Kasumi-1 (cell line): ENCODE results near the gene GAGE12G.
"Not testable (repeated sequence)": the region's sequence is repeated elsewhere in the genome, so short reads cannot be mapped to it uniquely, and the experiment has no call there.

Experiments
- DNase-seq, 2 experiments: peaks; one replicate each; lab custom pipeline; 2025; lab: John Stamatoyannopoulos, UW

The GAGE12G gene, protein sequence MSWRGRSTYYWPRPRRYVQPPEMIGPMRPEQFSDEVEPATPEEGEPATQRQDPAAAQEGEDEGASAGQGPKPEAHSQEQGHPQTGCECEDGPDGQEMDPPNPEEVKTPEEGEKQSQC

DNA sequence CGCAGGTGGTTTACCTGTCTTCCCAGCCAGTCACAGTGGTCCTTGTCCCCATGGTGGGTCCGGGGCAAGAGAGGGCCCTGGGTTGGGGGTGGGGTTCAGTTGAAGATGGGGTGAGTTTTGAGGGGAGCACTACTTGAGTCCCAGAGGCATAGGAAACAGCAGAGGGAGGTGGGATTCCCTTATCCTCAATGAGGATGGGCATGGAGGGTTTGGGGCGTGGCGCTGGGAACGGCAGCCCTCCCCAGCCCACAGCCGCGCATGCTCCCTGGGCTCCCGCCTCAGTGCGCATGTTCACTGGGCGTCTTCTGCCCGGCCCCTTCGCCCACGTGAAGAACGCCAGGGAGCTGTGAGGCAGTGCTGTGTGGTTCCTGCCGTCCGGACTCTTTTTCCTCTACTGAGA, at the start of gene GAGE12G:
TSS of gene GAGE12G (plus strand) at position 301 of the 400 bp plus-strand sequence. CDS start 1,155 bp downstream, outside the sequence.
- not testable (repeated sequence) for DNase-seq

GRCh38 chrX:49531877-49532276, 38.3 kb upstream of the GAGE12G start, which contains the start of gene GAGE12C:
TSS of gene GAGE12C (plus strand) at chrX:49532177. CDS start at chrX:49533332, 1,155 bp downstream.
- DNase-seq, result not testable (repeated sequence)

GRCh38 chrX:49541433-49541832, 28.8 kb upstream of the GAGE12G start, which contains the start of gene GAGE12D:
TSS of gene GAGE12D (plus strand) at chrX:49541733. CDS start at chrX:49542888, 1,155 bp downstream.
- DNase-seq, result not testable (repeated sequence)

DNA sequence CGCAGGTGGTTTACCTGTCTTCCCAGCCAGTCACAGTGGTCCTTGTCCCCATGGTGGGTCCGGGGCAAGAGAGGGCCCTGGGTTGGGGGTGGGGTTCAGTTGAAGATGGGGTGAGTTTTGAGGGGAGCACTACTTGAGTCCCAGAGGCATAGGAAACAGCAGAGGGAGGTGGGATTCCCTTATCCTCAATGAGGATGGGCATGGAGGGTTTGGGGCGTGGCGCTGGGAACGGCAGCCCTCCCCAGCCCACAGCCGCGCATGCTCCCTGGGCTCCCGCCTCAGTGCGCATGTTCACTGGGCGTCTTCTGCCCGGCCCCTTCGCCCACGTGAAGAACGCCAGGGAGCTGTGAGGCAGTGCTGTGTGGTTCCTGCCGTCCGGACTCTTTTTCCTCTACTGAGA, 19.2 kb upstream of the GAGE12G start, which contains the start of gene GAGE12E:
TSS of gene GAGE12E (plus strand) at position 301 of the 400 bp plus-strand sequence. CDS start 1,155 bp downstream, outside the sequence.
- not testable (repeated sequence) for DNase-seq

GRCh38 chrX:49560542-49560941, 9.7 kb upstream of the GAGE12G start, which contains the start of gene GAGE12F:
TSS of gene GAGE12F (plus strand) at chrX:49560842. CDS start at chrX:49561997, 1,155 bp downstream.
- DNase-seq, result not testable (repeated sequence)

DNA sequence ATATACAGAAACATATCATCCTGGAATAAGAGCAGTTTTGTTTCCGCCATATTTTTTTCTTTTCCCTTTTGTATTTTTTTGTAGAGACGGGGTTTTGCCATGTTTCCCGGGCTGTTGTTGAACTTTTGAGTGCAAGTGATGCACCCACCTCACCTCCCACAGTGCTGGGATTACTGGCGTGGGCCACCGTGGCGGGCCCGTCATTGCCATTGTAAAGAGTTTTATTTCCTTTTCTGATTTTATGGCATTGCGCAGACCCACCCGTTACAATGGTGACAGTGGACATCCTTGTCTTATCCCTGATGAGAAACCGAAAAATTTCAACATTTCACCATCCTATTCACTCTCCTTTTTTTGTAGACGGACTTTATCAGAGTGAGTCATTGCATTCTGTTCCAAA, 1.5 kb upstream of the GAGE12G start:
- not testable (repeated sequence) for DNase-seq

- DNase-seq, result not testable (repeated sequence)
Observed at GRCh38 chrX:49569152-49569551, 1.0 kb upstream of the GAGE12G start.

DNA sequence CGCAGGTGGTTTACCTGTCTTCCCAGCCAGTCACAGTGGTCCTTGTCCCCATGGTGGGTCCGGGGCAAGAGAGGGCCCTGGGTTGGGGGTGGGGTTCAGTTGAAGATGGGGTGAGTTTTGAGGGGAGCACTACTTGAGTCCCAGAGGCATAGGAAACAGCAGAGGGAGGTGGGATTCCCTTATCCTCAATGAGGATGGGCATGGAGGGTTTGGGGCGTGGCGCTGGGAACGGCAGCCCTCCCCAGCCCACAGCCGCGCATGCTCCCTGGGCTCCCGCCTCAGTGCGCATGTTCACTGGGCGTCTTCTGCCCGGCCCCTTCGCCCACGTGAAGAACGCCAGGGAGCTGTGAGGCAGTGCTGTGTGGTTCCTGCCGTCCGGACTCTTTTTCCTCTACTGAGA, 9.4 kb downstream of the GAGE12G start, which contains the start of gene GAGE12H:
TSS of gene GAGE12H (plus strand) at position 301 of the 400 bp plus-strand sequence. CDS start 1,155 bp downstream, outside the sequence.
- DNase-seq, result not testable (repeated sequence)

DNA sequence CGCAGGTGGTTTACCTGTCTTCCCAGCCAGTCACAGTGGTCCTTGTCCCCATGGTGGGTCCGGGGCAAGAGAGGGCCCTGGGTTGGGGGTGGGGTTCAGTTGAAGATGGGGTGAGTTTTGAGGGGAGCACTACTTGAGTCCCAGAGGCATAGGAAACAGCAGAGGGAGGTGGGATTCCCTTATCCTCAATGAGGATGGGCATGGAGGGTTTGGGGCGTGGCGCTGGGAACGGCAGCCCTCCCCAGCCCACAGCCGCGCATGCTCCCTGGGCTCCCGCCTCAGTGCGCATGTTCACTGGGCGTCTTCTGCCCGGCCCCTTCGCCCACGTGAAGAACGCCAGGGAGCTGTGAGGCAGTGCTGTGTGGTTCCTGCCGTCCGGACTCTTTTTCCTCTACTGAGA, 19.0 kb downstream of the GAGE12G start, which contains the start of gene GAGE2A:
TSS of gene GAGE2A (plus strand) at position 301 of the 400 bp plus-strand sequence. CDS start 1,155 bp downstream, outside the sequence.
- not testable (repeated sequence) for DNase-seq

- DNase-seq, result not testable (repeated sequence)
Observed at GRCh38 chrX:49589769-49590478, 19.7 kb downstream of the GAGE12G start.

DNA sequence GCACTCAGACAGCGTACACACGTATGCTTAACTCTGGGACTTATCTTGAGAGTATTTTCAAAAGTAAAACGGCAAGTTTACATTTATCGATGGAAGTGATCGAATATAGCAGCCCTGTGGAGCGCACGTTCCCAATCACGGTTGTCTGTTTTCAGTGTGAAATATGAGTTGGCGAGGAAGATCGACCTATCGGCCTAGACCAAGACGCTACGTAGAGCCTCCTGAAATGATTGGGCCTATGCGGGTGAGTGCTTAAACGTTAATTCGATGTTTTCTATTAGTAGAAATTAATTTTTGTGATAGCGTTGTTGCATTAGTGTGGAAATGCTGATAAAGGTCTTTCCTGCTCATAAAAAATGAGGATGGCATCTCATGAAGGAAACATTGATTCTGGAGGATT, 20.3 kb downstream of the GAGE12G start:
- DNase-seq, result not testable (repeated sequence)

DNA sequence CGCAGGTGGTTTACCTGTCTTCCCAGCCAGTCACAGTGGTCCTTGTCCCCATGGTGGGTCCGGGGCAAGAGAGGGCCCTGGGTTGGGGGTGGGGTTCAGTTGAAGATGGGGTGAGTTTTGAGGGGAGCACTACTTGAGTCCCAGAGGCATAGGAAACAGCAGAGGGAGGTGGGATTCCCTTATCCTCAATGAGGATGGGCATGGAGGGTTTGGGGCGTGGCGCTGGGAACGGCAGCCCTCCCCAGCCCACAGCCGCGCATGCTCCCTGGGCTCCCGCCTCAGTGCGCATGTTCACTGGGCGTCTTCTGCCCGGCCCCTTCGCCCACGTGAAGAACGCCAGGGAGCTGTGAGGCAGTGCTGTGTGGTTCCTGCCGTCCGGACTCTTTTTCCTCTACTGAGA, 28.5 kb downstream of the GAGE12G start, which contains the start of gene GAGE1:
TSS of gene GAGE1 (plus strand) at position 301 of the 400 bp plus-strand sequence. CDS start 1,155 bp downstream, outside the sequence.
- DNase-seq, result not testable (repeated sequence)

DNA sequence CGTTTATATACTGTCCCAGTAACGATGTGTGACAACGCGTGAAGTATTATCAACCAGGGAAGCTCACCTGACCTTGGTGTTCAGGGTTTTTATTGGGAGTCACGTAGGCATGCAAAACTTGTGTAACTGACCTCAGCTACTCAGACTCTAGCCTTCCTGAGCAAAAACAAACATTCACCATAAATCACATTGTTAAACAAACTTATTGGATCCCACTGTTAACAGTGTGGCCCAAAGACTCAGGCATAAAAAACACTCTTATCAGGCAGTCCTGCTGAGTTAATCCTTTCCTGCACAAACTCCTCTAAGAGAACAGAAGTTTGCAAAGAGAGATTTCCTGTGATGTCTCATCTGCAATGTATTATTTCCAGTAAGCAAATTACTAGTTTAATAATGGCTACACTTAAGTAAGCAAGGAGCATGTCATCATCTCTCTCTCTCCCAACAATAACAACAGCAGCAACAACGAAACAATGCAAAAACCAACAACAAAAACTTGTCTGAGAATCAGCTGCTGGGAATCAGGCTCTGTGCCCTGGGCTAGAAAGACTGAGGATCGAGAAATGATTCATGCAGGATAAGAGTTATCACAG, 40.6 kb downstream of the GAGE12G start:
- DNase-seq, result no peak

GRCh38 chrX:49618574-49618973, 48.4 kb downstream of the GAGE12G start:
- DNase-seq, result no peak
